C1 segment of cervical spinal cord (tissue), 14 donors: Measurements from ENCODE around the gene FBLN2.

Experiments used
- DNase-seq, 14 donors: peaks; one replicate each; lab custom pipeline; 2025; lab: John Stamatoyannopoulos, UW

FBLN2 gene

DNA sequence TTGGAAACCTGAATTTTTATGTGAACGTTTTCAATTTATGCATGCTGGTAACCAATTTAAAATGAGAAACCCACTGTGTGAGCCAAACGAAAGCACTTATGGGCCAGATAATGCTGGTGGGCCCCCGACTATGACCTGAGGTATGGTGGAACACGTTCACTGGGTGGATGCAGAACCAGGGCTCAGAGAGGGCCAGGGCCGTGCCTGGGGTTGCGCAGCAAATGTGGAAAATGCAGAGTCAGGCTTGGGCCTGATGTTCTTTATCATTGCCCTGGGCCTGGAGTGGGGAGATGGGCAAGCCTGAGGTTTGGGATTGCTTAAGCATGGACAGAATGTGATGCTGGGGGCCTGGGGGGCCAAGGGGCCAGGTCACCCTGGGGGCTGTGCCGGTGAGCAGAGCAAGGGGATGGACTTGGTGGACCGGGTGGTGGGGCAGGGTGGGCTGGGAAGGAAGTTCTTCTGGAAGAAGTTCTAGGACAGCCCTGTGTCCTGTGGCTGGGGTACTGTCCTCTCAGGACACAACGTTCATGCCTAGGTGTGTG is 17.9 kb downstream of the FBLN2 start:
- DNase-seq: no peak

DNA sequence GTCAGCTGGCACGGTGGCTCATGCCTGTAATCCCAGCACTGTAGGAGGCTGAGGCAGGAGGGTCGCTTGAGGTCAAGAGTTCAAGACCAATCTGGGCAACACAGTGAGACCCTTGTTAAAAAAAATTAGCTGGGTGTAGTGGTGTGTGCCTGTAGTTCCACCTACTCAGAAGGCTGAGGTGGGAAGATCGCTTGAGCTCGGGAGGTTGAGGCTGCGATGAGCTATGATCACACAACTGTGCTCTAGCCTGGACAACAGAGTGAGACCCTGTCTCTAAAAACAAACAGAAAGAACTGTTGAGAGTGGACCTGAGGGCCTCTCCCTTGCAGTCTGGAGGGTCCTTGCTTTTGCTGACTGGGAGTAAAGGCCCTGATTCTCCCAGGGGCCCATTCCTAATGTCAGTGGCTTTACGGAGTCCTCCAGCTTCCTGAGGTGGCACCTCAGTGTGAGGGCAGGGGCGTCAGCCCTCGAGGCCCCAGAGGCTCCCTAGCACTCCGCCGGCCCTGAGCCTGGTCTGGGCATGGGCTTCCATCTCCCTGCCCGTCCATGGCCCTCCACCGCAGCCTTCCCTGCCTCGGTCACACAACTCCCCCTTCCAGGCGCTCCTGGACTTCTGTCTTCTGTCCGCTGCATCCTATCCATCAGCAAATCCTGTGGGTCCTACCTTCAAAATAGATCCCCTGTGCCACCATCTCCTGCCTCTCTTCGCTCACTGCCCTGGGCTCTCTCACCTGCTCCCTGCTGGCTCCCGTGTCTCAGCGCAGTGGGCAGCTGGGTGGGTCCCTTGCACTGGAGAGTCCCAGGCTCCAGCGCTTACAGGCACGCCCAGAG is 19.0 kb downstream of the FBLN2 start:
- no peak for DNase-seq

DNA sequence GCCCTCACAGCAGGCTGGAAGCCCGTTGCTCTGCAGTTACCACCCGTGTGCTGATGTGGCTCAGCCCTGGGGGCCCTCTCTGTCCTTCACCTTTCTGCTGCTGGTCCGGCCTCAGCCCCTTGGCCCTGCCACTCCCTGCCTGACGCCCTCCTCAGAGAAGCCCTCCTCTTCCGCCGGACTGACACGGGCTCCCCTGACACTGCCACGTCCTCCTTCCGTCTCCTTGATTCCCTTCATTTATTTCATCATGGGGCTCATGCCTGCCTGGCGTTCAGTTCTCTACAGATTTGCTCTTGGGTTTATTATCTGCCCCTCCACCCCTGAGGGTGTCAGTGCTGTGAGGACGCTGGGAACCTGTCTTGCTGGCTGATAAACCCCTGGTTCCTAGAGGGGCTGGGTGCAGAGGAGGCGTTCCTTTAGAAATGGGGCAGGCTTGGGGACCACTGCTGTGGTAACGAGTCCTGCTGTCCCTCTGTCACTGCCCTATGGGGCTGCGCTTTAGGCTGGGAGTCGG is 19.6 kb downstream of the FBLN2 start:
- no peak for DNase-seq

DNA sequence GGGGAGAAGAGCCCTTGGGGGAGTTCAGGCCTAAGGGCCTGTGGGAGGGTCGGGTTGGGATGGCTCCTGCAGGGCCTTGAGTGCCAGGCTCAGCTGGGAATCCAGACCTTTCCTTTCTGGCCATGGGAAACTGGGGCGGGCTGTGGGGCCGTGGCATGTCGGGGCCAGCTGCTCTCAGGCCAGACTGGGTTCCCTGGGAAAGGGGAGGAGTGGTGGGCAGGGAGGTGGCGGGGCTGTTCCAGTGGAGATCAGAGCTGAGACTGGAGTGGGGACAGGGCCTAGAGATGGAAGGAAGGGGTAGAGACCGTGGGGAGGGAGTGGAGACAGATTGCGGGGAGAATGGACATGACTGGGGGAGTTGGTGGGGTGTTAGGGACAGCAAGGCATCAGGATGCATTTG is 20.3 kb downstream of the FBLN2 start:
- DNase-seq: no peak

DNA sequence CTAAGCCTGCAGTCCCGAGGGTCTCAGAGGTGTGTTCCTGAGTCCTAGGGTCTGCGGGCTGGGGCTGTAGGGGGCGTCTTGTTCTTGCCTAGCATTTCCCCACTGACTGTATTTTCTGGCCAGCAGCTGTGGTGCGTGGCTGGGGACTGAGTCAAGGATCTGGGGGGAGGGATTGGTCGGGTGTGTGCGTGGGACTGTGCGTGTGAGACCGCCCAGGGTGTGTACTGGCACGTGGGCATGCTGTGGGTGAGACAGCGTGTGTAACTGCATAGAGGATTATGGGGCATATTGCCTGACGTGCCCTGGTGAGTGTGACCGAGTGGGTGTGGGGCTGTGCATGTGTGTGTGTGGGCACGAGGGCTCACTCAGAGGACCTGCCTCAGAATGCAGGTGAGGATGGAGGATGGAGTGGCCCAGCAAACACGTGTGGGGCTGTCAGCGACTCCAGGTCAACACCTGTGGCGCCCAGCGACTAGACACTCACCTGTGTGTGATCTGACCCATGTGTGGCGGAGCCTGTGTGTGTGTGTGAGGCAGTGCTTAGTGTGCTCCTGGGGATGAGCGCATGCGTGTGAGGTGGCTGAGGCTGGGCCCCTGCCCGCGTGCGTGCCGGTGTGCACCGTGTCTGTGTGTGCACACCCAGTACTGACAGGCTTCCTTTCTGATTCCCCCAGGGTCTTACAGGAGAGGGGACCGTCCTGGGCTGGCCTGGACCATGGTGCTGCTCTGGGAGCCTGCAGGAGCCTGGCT is 20.9 kb downstream of the FBLN2 start:
- DNase-seq: no peak

DNA sequence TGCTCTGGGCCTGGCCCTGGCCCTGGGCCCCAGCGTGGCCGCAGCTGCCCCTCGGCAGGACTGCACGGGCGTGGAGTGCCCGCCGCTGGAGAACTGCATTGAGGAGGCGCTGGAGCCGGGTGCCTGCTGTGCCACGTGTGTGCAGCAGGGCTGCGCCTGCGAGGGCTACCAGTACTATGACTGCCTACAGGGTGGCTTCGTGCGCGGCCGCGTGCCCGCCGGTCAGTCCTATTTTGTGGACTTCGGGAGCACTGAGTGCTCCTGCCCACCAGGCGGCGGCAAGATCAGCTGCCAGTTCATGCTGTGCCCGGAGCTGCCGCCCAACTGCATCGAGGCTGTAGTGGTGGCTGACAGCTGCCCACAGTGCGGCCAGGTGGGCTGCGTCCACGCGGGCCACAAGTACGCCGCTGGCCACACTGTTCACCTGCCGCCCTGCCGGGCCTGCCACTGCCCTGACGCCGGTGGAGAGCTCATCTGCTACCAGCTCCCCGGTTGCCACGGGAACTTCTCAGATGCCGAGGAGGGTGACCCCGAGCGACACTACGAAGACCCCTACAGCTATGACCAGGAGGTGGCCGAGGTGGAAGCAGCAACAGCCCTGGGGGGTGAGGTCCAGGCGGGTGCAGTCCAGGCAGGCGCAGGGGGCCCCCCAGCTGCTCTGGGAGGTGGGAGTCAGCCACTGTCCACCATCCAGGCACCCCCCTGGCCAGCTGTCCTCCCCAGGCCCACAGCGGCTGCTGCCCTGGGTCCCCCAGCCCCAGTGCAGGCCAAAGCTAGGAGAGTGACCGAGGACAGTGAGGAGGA is 21.7 kb downstream of the FBLN2 start:
- no peak for DNase-seq

DNA sequence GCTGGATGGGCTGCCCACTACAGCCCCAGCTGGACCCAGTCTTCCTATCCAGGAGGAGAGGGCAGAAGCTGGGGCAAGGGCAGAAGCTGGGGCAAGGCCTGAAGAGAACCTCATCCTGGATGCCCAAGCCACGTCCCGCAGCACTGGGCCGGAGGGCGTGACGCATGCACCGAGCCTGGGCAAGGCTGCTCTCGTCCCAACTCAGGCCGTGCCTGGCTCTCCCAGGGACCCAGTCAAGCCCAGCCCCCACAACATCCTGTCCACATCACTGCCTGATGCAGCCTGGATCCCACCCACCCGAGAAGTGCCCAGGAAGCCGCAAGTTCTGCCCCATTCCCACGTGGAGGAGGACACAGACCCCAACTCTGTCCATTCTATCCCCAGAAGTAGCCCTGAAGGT is 22.3 kb downstream of the FBLN2 start:
- no peak for DNase-seq

DNA sequence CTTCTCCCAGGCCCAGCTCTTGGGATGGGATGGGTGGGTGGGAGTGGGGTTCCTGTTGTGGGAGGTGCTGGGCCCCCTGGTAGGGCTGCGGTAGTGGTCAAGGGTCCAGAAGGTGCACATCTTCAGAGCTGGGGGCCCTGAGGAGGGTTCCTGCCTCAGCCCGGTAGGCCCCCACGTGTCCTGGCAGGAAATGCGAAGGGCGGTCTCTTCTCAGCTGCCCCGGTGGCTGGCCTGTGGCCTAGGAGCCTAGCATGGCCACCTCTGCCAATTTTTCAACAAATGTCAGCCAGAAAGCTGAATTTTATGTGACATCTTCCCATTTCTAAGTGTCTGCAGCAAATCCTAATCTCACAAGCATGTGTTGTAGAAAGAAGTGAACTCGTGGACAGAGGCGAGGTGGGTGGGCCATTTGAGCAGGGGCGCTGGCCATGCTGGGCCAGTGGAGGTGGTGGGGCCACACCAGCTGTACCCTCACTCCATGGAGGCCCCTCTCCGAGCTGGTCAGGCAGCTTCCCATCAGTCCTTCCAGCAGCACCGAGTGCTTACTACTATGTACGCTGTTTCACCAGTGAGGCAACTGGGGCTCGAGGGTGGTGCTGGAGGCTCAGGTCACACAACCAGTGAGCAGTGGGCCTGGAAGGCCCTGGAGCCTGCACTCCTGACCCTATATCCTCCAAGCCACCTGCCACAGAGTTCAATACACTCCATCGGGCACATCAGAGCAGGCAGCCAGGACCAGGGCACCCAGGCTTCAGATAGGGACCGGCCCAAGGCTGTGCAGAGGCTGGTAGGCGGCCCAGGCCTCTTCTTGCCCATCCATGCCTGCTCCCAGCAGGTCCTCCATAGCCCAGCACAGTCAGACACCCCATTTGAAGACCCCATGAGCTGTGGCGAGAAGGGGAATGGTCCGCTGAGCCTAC is 23.2 kb downstream of the FBLN2 start:
- DNase-seq: no peak

DNA sequence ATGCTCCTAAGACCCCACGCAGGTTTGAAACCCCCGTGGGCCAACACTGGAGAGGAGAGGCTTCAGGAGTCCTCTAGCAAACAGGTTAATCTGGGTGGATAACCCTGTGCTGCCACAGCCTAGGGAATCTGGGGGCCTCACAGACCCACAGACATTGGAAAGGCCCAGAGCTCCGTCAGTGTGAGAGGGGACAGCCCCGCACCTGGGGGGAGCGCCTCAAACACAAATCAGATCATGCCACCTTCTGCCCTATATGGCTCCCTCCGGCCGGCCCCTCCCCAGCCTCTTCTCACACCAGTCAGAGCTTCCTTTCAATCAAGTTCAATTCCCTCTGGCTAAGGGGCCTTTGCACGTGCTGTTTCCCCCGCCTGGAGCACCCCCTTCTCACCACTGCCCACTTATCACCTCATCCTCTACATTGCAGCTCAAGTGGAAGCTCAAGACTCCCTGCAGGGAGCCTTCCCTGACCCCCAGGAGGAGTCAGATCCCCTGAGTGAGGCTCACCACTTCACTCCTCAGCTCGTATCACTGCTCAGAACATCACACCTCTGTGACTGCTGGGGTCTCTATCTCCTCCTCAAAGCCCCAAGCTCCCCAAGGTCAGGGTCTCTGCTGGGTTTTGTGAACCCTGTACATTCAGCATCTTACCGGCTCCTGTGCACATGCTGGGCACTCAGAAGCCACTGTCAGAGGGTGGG is 24.1 kb downstream of the FBLN2 start:
- DNase-seq: no peak

DNA sequence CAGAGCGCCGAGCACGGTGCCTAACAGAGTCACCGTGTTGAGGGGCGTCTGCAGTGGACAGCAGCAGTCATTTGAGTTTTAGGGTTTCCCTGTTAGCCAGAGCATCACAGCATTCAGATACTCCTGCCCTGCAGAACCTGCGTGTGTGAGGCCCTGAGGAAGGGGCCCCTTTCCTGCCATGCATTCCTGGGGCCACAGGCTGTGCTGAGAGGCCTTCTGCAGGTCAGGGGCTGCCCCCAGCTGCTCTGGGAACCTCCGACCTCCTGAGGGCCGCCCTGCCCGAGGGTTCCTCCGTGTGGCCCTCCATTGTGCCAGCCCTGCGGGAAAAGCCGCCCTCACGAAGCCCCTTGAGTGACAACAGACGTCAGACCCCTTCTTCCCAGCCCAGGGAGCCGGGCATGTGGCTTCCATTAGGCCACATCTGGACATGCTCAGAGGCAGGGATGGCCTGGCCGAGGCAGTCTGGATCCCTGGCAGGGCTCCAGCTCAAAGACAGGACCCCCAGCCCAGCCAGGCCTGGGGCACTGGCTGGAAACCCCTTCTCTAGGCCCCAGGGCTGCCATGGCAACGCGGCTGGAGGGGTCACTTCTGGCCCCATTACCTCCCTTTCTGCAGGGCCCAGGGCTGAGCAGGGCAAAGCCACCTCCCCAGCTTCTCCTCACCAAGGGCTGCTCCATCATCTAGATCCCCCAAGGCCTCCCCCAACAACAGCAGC is 25.3 kb downstream of the FBLN2 start:
- no peak for DNase-seq

DNA sequence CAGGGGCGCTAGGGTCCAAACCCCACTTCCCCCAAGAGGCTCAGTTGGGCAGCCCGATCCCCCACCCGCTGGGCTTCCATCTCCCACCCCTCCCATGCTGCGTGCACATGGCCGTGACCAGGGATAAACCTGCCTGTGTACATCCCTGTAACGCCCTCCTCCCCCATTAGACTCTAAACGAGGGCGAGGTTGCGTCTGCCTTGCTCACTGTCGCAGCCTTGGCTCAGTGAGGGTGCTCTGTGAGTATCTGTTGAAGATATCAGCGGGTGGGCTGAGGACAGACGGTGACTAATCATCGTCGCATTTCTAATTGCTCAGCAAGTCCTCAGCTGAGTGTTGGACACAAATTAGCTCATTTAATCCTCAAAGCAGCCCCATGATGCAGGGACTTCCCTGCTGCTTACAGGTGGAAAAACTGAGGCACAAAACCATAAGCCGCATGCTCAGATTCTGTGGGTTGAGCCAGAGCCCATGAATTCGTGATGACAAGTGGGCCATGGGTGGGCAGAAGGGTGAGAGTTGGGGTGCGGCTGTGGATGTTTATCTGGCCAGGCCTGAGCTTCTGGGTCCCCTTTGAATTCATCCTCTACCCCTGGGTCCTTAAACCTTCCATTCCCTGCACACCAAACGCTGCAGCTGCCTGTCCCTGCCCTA is 26.0 kb downstream of the FBLN2 start:
- peak in 1 of 14 donors; percentile 26 for DNase-seq

DNA sequence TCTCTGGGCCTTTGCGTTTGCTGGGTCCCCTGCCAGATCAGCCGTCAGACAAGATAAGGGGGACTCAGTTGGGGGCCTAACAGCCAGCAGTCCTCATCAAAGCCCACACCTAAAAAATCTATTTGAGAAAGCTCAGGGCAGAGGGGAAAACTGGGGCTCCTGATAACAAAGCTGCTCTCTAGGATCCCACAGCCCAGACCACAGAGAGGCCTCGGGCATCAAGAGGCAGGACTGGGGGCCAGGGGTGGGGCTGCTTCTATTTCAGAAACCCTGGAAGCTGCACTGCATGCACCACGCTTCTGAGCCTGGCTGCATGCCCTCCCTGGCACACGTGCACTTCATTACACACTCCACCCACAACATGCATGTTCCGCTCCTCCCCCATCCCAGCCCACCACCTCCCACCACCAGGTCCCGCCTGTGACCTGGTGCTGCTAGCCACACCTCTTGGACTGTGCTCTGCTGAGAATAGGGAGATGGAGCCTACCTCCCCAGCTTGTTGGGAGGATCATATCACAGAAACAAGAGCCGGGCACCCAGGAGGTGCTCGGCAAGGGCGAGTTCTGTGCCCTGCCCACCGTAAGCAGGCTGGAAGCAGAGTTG is 26.6 kb downstream of the FBLN2 start:
- no peak for DNase-seq

DNA sequence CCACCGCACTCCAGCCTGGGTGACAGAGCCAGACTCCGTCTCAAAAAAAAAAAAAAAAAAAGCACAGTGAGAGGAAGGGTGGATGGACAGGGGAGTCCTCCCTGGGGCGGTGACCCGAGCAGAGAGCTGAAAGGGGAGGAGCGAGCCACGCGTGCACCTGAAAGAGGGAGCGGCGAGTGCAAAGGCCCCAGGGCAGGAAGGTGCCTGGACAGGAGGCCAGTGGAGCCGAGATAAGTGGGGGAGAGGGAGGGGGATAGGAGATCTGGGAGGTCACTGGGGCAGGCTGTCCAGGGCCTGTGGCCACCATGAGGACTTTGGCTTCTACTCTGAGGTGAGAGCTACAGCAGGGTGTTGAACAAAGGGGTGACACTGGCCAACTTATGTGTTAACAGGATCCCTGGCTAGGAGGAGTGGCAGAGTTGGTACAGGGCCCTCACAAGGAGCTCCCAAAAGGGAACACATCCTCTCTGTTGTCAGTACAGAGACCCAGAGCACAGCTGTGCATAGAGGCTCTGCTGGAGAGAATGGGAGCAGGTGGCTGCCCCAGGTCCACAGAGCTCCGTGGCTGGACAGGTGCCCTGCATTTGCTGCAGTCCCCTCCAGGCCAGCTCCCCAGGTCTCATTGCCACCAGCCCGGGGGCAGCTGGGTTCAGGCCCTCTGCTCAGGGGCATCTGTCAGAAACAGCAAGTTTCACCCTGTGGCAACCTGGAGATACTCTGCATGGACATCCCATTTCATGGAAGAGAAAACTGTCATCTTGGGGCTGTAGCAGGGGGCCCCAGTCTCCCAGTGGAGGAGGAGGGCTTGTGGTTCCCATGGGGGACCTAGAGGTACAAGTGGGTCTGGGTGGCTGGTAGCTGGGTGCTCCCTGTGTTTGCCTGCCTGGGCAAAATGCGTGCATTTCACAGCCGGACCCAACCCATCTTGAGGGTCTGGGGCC is 28.5 kb downstream of the FBLN2 start:
- DNase-seq: no peak

DNA sequence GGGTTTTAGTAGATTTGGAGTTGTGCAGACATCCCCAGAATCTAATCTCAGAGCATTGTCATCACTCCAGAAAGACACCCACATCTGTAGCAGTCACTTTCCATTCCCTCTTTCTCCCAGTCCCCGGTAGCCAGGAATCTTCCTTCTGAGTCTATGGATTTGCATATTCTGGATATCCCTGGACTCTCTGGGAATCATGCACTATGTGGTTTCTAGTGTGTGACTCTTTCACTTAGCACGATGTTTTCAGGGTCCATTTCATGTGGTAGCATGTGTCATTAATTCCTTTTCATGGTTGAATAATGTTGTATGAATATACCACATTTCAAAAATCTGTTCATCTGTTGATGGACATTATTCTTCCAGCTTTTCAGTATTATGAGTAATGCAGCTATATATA is 29.3 kb downstream of the FBLN2 start:
- no peak for DNase-seq

DNA sequence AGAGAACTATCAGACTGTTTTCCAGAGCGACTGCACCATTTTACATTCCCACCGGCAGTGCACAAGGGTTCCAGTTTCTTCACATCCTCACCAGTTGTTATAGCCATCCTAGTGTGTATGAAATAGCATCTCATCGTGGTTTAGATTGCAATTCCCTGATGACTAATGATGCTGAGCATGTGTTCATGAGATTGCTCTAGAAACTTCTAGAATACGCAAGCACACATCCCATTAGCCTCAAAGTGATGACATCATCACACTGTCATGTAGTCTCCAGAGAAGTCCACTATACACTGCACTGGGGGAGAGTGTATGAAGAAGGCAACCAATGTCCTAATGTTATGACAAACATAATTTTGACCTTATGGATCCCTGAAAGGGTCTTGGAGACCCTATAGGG is 30.1 kb downstream of the FBLN2 start:
- no peak for DNase-seq

DNA sequence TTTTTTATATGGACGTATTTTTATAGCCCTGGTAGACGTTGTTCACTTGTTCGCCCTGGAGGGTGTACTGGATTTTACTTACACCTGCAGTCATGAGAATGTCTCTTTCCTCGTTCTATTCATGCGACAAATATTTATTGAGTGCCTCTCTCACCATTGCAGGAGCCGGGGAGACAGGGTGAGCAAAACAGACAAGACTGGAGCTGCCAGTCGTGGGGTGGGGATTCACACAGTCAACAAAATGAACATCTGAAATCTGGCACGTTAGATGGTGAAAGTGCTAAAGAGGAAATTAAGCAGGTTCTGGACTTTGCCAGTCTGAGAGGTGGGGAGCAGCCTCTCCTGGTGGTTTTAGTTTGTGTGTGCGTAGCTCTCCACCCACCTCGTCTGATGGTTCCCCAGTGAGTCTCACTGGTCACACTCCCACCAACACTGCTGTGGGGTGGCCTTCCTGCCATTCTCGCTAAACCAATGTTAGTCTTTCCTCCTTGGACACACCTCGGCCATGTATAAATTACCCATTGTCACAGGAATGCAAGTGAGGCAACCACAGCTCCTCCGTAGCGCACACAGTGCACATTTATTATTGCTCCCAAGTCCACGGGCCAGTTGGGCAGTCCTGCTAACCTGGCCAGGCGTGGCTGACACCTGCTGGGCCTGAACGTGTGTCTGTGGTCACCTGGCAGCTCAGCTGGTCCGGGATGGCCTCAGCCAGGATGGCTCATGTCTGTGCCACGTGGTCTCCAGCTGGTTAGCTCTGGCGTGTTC is 31.5 kb downstream of the FBLN2 start:
- DNase-seq: peak in 1 of 14 donors; percentile 70
